K562 (cell line): Measurements from ENCODE around the gene MYOT. TPM values are rescaled to one million over a fixed set of nuclear protein-coding genes. Genes with fewer than 3 reads are reported as not detected.

Experiments used
- ATAC-seq: fragments of 200-7000 bp; cut with Tn5 transposase; 3 replicates; pipeline ENCODE4 v1.9.1; 2020; ENCODE audit warnings: moderate library complexity
- BruUV-seq: library from RNA; stranded (reverse); fragments of 400-500 nt; replicated peaks from 2 replicates; lab custom pipeline; 2021; lab: Mats Ljungman, UMichigan
- CTCF ChIA-PET: fragments of 300-600 bp; formaldehyde crosslinking; extraction: SDS; loops from one replicate; lab custom pipeline; 2021; ENCODE audit warnings: low intra/inter-chr PET ratio; lab: Yijun Ruan, JAX
- POLR2A ChIA-PET: fragments of 300-600, 350-650 bp; sonication (Branson Sonifier 250); formaldehyde crosslinking; extraction: SDS; loops from one replicate; lab custom pipeline; 2021; ENCODE audit warnings: antibody characterized with exemption, inconsistent platforms; lab: Yijun Ruan, JAX
- DNase-seq, 4 experiments: peaks; one replicate each; pipeline versions ENCODE4 v3.0.0 to v3.0.0-alpha.2; 2011 to 2018; ENCODE audit warnings: low spot score in 3 of 4, mixed read lengths in 3 of 4; ENCODE audit errors: extremely low read depth in 1 of 4
- FAIRE-seq: peaks from 2 replicates; lab custom pipeline; 2011; peaks lifted over from hg19 to GRCh38; lab: Jason Lieb, UNC
- H2AFZ ChIP-seq: 2 replicates; pipeline ENCODE4 v1.6.0; 2011; ENCODE audit warnings: low read depth, low read length, control low read depth, inconsistent platforms
- H3K27ac ChIP-seq: fragments of 200-600 bp; 3 replicates; pipeline ENCODE4 v1.8.0; 2011; ENCODE audit warnings: low read depth, mild to moderate bottlenecking, control low read depth, inconsistent platforms, low read length, moderate library complexity, mixed read lengths; ENCODE audit errors: extremely low read depth
- H3K27me3 ChIP-seq, 2 experiments: fragments of 300-600 bp in 1 of 2; 2 replicates in 1 of 2; 3 replicates in 1 of 2; pipeline versions ENCODE4 v1.6.0 to v1.8.0; 2011; ENCODE audit warnings: inconsistent platforms in 2 of 2, low read length in 2 of 2, mild to moderate bottlenecking in 1 of 2, mixed read lengths in 1 of 2, moderate library complexity in 1 of 2; ENCODE audit not compliant: control insufficient read depth in 2 of 2, insufficient read depth in 2 of 2
- H3K36me3 ChIP-seq: fragments of 300-600 bp; 3 replicates; pipeline ENCODE4 v1.8.0; 2011; ENCODE audit warnings: mild to moderate bottlenecking, low read length, inconsistent platforms; ENCODE audit not compliant: control insufficient read depth, insufficient read depth
- H3K4me1 ChIP-seq, 2 experiments: fragments of 200-600 bp in 1 of 2; replicated peaks in 1 of 2; 2 replicates in 1 of 2; 3 replicates in 1 of 2; pipeline versions ENCODE4 v1.5.1 to v1.8.0; 2011; ENCODE audit warnings: inconsistent platforms in 2 of 2, low read length in 2 of 2, mild to moderate bottlenecking in 1 of 2, mixed read lengths in 1 of 2, moderate library complexity in 1 of 2; ENCODE audit not compliant: control insufficient read depth in 2 of 2, insufficient read depth in 2 of 2
- H3K4me2 ChIP-seq: 2 replicates; pipeline ENCODE4 v1.6.1; 2011; ENCODE audit warnings: low read length, control low read depth, inconsistent platforms, mixed read lengths; ENCODE audit not compliant: insufficient read depth
- H3K4me3 ChIP-seq: fragments of 200-600 bp; sonication (generic), shearing (Covaris generic); 2 replicates; pipeline ENCODE4 v1.5.1; 2016; ENCODE audit warnings: control low read depth, inconsistent platforms
- H3K79me2 ChIP-seq: fragments of 200-600 bp; 3 replicates; pipeline ENCODE4 v1.8.0; 2011; ENCODE audit warnings: low read length, inconsistent platforms; ENCODE audit not compliant: control insufficient read depth, insufficient read depth
- H3K9ac ChIP-seq, 2 experiments: 2 replicates each; pipeline versions ENCODE4 v1.6.0 to v1.6.1; 2011; ENCODE audit warnings: low read depth in 2 of 2, low read length in 2 of 2, control low read depth in 1 of 2, inconsistent platforms in 1 of 2, mild to moderate bottlenecking in 1 of 2, mixed read lengths in 1 of 2; ENCODE audit not compliant: insufficient read depth in 1 of 2
- H3K9me1 ChIP-seq: one replicate; pipeline ENCODE4 v1.6.0; 2011; ENCODE audit warnings: inconsistent platforms, mild to moderate bottlenecking, low read length, moderate library complexity; ENCODE audit not compliant: control insufficient read depth, insufficient read depth
- H3K9me3 ChIP-seq: replicated peaks from 2 replicates; pipeline ENCODE4 v1.5.1; 2011; ENCODE audit warnings: low read depth, low read length, inconsistent platforms; ENCODE audit not compliant: control insufficient read depth, insufficient read depth
- H4K20me1 ChIP-seq: replicated peaks from 2 replicates; pipeline ENCODE4 v1.6.1; 2011; ENCODE audit warnings: low read length, inconsistent platforms, mixed read lengths; ENCODE audit not compliant: control insufficient read depth, insufficient read depth
- ARID3A ChIP-seq: IDR thresholded peaks from 2 replicates; pipeline ENCODE4 v1.6.1; 2012; ENCODE audit warnings: low read depth, low read length, improper control_type of control experiment, borderline replicate concordance
- BRD4 ChIP-seq: fragments of 200-600 bp; sonication (generic); IDR thresholded peaks from 2 replicates; pipeline ENCODE4 v1.6.1; 2017; ENCODE audit warnings: inconsistent platforms
- CCNT2 ChIP-seq: IDR thresholded peaks from 2 replicates; pipeline ENCODE4 v1.6.1; 2011; ENCODE audit warnings: borderline replicate concordance, low read depth, mild to moderate bottlenecking, moderate library complexity, mixed read lengths, low read length; ENCODE audit not compliant: insufficient read length; ENCODE audit errors: extremely low read depth
- FOXK1 ChIP-seq: sonication (generic); formaldehyde crosslinking; IDR thresholded peaks from 2 replicates; pipeline ENCODE4 v1.8.0; 2022; ENCODE audit warnings: missing genetic modification reagents, mild to moderate bottlenecking, borderline replicate concordance
- HDAC3 ChIP-seq: fragments of 450-650 bp; IDR thresholded peaks from 2 replicates; pipeline ENCODE4 v1.6.1; 2018; ENCODE audit warnings: borderline replicate concordance, mild to moderate bottlenecking, moderate library complexity; ENCODE audit not compliant: partially characterized antibody
- NFIC ChIP-seq: fragments of 450-650 bp; IDR thresholded peaks from 2 replicates; pipeline ENCODE4 v1.6.1; 2017; ENCODE audit warnings: mild to moderate bottlenecking, inconsistent platforms
- RAD21 ChIP-seq, 2 experiments: fragments of 250-450 bp in 1 of 2; fragments of 450-650 bp in 1 of 2; sonication (Bioruptor Pico) in 1 of 2; formaldehyde crosslinking in 1 of 2; IDR thresholded peaks in 1 of 2; conservative IDR thresholded peaks in 1 of 2; 2 replicates each; pipeline versions ENCODE4 v1.4.0 to v1.8.0; 2020 to 2022; ENCODE audit warnings: mild to moderate bottlenecking in 2 of 2, moderate library complexity in 1 of 2
- RHOXF2B ChIP-seq: fragments of 250-450 bp; sonication (Bioruptor Pico); conservative IDR thresholded peaks from 2 replicates; pipeline ENCODE4 v1.5.1; 2021
- RNF2 ChIP-seq: sonication (generic); IDR thresholded peaks from 2 replicates; pipeline ENCODE4 v1.6.1; 2016
- SFPQ ChIP-seq: fragments of 200-400 bp; formaldehyde crosslinking; IDR thresholded peaks from 2 replicates; pipeline ENCODE4 v1.6.1; 2017; ENCODE audit warnings: mild to moderate bottlenecking, low read depth, low read length, moderate library complexity
- SMC3 ChIP-seq: conservative IDR thresholded peaks from 2 replicates; pipeline ENCODE4 v1.6.1; 2011; ENCODE audit warnings: low read depth, low read length, improper control_type of control experiment; ENCODE audit not compliant: insufficient read depth
- TAF7 ChIP-seq: fragments of 450-650 bp; IDR thresholded peaks from 2 replicates; pipeline ENCODE4 v1.6.1; 2016; ENCODE audit warnings: missing genetic modification characterization, missing compliant biosample characterization
- TCF15 ChIP-seq: fragments of 250-450 bp; sonication (Bioruptor Pico); IDR thresholded peaks from 2 replicates; pipeline ENCODE4 v1.8.0; 2022; ENCODE audit warnings: moderate library complexity, mild to moderate bottlenecking, inconsistent platforms
- ZNF253 ChIP-seq: fragments of 250-450 bp; sonication (Bioruptor Pico); conservative IDR thresholded peaks from 2 replicates; pipeline ENCODE4 v1.6.1; 2021; ENCODE audit warnings: mild to moderate bottlenecking
- ZNF398 ChIP-seq: fragments of 250-450 bp; sonication (Bioruptor Pico); IDR thresholded peaks from 2 replicates; pipeline ENCODE4 v1.8.0; 2021; ENCODE audit warnings: moderate library complexity, mild to moderate bottlenecking, inconsistent platforms
- ZNF695 ChIP-seq: fragments of 450-650 bp; formaldehyde crosslinking; IDR thresholded peaks from 2 replicates; pipeline ENCODE4 v1.4.0; 2020; ENCODE audit warnings: mild to moderate bottlenecking, moderate library complexity
- WGBS: fragments of 100-300 bp; shearing (Covaris generic); methylation state at CpG from one replicate; pipeline ENCODE4 v1.1.6; 2016; ENCODE audit warnings: low coverage, mixed read lengths; ENCODE audit not compliant: insufficient coverage; ENCODE audit errors: missing lambda C conversion rate; 5-methylcytosine and 5-hydroxymethylcytosine counted together
- in situ Hi-C: fragments of 300-500 bp; cut with MboI; formaldehyde crosslinking; loops from 4 replicates; pipeline ENCODE4 v1.15.0; 2018; ENCODE audit warnings: inconsistent platforms, mixed read lengths
- intact Hi-C: fragments of 100-400 bp; cut with micrococcal nuclease; formaldehyde crosslinking; loops from 2 replicates; pipeline ENCODE4 v1.14.2; 2022
- polyA plus RNA-seq, 8 experiments: library from polyadenylated mRNA; depleted of rRNA in 4 of 8; stranded (reverse) in 5 of 8; unstranded in 3 of 8; fragments of >200 nt; fragmentation: Nextera tagmentation in 2 of 8; fragmentation: Illumina TruSeq in 1 of 8; extraction: Ambion mirVana in 2 of 8; extraction: Trizol in 1 of 8; gene quantifications; 2 replicates each; pipeline versions ENCODE4 v1.2.1 to v1.2.3, GENCODE V29; 2011 to 2014; ENCODE audit warnings: inconsistent platforms in 1 of 8, missing spikeins in 1 of 8
- total RNA-seq, 7 experiments: library from RNA; depleted of rRNA in 6 of 7; stranded (reverse); fragments of >200 nt in 6 of 7; fragmentation: Illumina TruSeq in 2 of 7; extraction: Trizol in 2 of 7; gene quantifications; 2 replicates each; pipeline versions ENCODE4 v1.2.1 to v1.2.3, GENCODE V29; 2011 to 2021; ENCODE audit warnings: low replicate concordance in 1 of 7

Gene MYOT
- total and polyA plus RNA-seq, 9 of the 15 experiments (the other 6 are each of a cell fraction or from before 2014, with no cell fraction given): 0.24 to 0.38 TPM; not detected in 7

GRCh38 chr5:137896560-137896959 lies 28.9 kb downstream of the MYOT start (continued):
- TF ChIP-seq SFPQ: no peak
- no peak for TF ChIP-seq ZNF398
- no peak for TF ChIP-seq TAF7 (tag)
- TF ChIP-seq FOXK1 (CRISPR knock-in tag): no peak
- TF ChIP-seq, all 486 proteins: peak for 0

- POLR2A ChIA-PET: no interaction called here
- no peak for DNase-seq
- Histone ChIP-seq H3K27ac (no peak overlapping the region), H3K4me2 (no peak overlapping the region), H3K4me3 (no peak overlapping the region), H3K4me1 (peaks cover 0 to 12% of the 10 kb centered on the region in 2 experiments; a peak in 2 of 5 replicates), H3K9me1 (no peaks in the 10 kb centered on the region), H2AFZ (no peak overlapping the region), H3K79me2 (no peaks in the 10 kb centered on the region), H3K36me3 (no peaks in the 10 kb centered on the region), H3K9me3 (no peaks in the 10 kb centered on the region), H3K27me3 (no peaks in the 10 kb centered on the region), H4K20me1 (no peaks in the 10 kb centered on the region), H3K9ac (no peak overlapping the region)
- CTCF ChIA-PET: no interaction called here
- 32% methylated on average over 3 of the region's 3 CpGs for WGBS
- no peak for FAIRE-seq
- intact Hi-C loops: no loop called here
- in situ Hi-C loops: no loop called here
- no peak for ATAC-seq
- BruUV-seq: no TSS peak
- TF ChIP-seq TCF15 (no peak), RNF2 (no peak), HDAC3 (no peak), CCNT2 (no peak), ARID3A (no peak), ZNF695 (CRISPR knock-in tag) (no peak), ZNF253 (CRISPR knock-in tag) (no peak), RAD21 (CRISPR knock-in tag; conservative IDR thresholded peaks at IDR 0.05 in 1 of 2, IDR thresholded peaks at IDR 0.05 in 1 of 2) (no peak), BRD4 (no peak), NFIC (no peak), SMC3 (no peak), RHOXF2B (CRISPR knock-in tag) (no peak)
Measured at GRCh38 chr5:137899493-137899892, 31.8 kb downstream of the MYOT start.
